HG02763 (cell line): ENCODE results near the gene MAU2.

Experiments used
- ATAC-seq: cut with Tn5 transposase; IDR thresholded peaks from one replicate; pipeline ENCODE4 v1.9.1; 2021; ENCODE audit warnings: mild to moderate bottlenecking, moderate library complexity; ENCODE audit not compliant: unreplicated experiment

The MAU2 gene

DNA sequence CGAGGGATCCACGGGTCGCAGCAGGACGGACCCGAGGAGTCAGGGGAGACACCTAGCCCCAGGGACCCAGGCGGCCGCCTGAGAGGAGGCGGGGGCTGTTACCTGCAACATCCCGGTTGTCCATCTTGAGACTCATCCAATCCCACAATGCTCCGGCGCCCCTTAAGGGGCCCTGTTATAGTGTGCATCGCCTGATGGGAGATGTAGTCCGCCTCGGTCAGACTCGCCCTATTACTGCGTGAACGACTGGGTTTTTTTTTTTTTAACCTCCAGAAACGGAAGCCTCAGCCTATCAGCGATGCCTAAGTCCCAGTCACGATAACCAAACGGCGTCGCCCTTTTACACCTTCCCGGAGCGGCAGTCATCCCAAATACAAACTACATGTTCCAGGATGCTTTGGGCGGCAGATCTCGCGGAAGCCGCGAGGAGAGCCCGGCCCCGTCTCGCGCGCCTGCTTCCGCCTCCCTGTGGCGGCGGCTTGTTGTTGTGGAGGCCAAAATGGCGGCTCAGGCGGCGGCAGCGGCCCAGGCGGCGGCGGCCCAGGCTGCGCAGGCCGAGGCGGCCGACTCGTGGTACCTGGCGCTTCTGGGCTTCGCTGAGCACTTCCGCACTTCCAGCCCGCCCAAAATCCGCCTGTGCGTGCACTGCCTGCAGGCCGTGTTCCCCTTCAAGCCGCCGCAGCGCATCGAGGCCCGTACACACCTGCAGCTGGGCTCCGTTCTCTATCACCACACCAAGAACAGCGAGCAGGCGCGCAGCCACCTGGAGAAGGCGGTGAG lies at the start of gene MAU2, which contains the start of gene SUGP1:
Gene MAU2 (plus strand): TSS at position 469 of the 780 bp plus-strand sequence. CDS start 31 bp downstream, at position 500.
Gene SUGP1 (minus strand): TSS at position 149 of the 780 bp plus-strand sequence. CDS start 13 bp downstream, at position 136.
- ATAC-seq = peak; percentile 88

GRCh38 chr19:19271828-19272599 lies 48.6 kb upstream of the MAU2 start:
- ATAC-seq = no peak

- no peak for ATAC-seq
These were observed 46.5 kb upstream of the MAU2 start for GRCh38 chr19:19274146-19274545.

DNA sequence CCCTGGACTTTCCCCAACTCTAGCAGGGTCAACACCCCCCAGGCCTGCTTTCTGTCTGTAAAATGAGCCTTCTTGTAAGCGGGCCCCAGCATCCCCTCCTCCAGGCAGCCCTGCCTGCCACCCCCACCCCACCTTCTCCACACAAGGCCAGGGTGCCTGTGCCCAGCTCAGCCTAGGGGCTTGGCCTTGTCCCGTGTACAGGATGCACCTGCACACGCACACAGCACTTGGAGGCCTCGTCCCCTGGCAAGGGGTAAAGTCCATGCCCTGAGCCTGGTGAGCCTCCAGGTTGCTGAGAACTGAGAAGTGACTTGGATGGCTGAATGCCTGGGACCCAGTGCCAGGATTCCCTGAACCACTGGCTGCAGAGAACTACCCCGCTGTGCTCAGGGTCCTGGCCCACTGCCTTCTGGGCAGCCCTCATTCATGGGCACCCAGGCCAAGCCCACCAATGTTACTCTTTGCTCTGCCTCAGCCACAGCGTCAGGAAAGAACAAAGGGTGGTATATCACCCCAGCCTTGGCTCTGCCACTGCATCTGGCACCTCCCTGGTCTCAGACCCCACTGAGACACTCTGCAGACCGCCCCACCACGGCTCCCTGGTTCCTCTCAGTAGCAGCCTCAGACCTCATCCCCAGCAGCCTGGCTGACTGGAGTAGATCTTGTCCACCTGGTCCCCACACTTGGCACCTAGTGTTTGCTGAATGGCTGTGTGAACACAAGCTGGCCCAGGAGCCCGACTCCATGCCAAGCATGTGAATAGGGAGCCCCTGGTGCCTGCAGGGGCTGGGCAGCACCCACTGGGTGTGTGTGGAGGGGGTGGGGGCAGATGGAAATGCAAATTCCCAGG lies 45.7 kb upstream of the MAU2 start:
- ATAC-seq = no peak

GRCh38 chr19:19276386-19276785 lies 44.2 kb upstream of the MAU2 start:
- ATAC-seq = no peak

GRCh38 chr19:19276851-19277250 lies 43.8 kb upstream of the MAU2 start:
- no peak for ATAC-seq

- no peak for ATAC-seq
These were observed 42.3 kb upstream of the MAU2 start for GRCh38 chr19:19278315-19278714.

DNA sequence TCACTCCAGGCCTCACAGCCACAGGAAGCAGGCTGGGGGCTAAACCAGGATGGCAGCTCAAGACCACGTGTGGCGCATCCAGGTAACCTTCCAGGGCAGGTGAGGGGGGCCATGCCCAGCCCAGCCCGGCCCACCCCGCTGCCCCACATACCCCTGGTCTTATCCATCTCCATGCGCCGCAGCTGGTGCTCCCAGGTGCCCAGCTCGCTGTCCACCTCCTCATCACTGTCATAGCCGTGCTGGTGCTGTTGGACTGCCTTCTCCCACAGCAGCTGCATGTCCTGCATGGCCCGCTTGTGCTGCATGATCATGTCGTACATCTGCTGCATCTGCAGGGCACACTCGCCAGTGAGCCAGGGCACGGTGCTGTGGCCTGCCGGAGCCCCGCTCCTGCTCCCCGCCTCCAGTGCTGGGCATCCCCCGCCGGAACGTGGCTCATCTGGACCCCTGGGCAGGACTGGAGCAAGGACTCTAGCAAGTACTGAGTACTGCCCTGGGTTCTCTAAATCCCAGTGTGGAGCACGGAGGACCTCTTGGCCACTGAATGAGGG lies 41.5 kb upstream of the MAU2 start:
- no peak for ATAC-seq

GRCh38 chr19:19279853-19280252 lies 40.8 kb upstream of the MAU2 start:
- ATAC-seq = no peak

DNA sequence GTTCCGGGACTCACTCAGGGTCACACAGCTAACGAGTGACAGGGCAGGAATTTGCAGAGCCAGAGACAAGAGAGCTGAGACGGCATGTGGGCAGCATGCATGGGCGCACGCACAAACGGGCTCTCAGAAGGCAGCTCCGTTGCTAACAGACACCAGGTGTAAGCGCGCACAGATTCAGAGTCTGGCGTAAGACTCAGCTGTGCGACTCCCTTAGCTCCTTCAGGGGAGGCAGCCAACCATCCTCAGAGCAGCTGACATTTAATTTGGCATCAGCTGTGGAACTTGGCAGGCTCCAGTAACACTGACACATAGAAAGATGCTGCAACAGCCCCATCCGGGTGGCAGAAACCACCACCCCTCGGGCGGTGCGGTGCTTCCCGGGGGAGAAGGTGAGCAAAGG lies 40.1 kb upstream of the MAU2 start:
- no peak for ATAC-seq

DNA sequence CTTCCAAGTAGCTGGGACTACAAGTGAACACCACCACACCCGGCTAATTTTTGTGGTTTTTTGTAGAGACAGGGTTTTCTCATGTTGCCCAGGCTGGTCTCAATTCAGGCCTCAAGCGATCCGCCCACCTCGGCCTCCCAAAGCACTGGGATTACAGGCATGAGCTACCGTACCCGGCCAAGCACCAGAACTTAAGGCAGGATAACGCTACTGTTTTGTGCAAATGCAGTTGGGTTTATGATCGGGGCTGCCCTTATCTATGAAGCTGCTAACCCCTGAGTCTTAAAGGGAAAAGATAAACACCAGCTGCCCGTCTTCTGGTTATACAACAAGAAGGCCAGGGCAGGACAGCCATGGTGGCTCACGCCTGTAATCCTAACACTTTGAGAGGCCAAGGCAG lies 34.9 kb upstream of the MAU2 start:
- ATAC-seq = no peak

GRCh38 chr19:19292607-19293006 lies 28.0 kb upstream of the MAU2 start:
- ATAC-seq = no peak

- ATAC-seq = no peak
These were observed 25.7 kb upstream of the MAU2 start for GRCh38 chr19:19294914-19295313.

DNA sequence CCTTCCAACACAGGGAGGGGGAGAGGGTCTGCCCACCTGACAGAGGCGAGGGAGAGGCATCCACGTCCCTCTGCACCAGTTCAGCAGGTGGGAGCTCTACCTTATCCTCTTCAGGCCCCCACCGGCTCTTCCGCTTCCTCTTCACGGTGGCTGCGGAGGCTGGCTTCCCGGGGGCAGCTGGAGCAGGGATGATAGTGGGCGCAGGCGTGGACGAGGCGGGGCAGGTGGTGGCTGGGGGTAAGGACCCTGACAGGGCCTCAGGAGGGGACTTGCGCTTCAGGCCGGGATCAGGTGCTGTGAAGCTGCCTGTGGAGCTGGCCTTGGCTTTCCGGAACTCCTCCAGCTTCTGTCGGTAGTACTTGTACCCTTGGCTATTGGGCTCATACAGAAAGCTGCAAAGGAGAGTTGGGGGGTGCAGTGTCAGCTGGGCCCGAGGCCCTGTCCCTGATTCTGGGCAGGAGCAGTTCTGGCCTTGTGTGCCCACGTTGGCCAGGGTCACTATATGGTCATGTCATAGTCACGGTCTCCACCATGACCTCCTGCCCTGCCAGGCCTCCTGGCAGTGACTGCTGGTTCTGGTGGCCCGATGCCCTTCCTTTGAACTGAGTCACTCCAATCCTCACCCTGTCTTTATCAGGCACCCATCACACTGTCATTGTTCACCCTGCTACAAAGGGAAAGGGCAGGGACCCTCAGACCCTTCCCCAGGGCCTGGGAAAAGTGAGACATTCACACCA lies 23.5 kb upstream of the MAU2 start:
- no peak for ATAC-seq

DNA sequence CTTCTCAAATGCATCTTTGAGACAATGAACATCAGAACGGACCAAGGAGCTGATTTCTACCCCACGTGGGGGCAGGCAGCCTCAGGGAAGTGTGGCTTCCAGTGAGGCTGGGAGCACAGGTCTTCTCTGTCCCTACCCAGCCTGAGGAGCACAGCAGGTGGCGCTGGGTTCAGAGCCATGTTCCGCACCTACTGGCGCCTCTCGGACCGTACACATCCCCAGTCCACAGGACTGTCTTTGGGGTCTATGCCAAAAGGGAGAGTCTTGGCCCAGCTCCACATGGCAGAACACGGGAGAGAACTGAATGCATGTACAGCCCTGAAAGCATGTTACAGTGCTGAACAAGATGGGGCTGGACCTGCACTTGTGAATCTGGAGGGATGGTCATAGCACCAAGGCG lies 22.9 kb upstream of the MAU2 start:
- no peak for ATAC-seq

DNA sequence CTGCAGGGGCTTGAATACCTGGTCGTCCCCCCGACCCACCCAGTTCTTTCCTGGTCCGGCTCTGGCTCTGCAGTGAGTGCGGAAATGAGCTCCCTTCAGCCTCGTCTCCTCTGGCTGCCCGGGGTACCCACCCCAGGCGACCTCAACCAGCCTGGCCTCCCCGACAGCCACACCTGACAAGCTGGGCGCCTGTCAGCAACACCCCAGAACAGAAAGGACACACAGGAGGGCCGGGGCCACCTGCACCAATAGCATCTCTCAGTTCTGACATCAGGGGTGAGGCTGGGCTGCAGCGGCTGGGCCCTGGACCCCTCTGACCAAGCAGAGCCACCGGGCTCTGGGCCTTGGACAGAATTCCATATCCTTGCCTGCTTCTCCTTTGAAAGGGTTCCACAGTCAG lies 20.0 kb upstream of the MAU2 start:
- ATAC-seq = no peak

- no peak for ATAC-seq
These were observed 17.2 kb upstream of the MAU2 start for GRCh38 chr19:19303411-19303810.

DNA sequence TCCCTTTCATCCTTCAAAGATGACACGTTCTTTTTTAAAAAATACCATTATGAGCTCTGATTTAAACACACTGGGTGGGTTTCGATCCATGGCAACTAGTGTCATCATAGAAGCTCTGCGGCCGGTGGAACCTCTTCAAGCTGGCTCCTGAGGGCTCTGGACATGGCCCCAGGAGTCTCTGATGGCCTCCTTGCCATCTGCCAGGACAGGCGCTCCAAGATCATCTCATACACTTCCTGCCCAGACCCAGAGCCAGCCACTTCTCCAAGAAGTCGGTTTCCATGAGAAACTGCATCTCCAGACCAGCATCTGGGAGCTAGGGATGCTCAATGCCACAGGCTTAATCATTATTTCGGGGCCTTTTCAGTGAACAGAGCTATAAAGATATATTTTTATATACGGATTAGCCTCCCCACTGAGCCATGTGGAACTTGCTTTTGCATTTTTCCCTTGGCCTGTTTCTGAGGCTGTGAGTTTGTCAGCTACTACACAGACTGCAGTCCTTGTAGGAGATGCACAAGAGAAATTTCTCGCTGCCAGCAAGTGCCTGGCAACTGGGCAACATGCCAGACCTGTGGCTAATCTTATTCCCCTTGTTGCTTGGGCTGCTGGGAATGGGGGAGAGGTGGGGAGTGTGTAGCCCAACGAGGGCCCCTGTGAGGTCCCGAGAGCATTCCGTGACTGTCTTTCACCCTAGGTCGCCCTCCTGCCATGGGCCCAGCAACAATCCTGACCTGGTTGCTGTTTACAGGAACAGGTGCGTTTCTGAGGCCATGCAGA lies 16.3 kb upstream of the MAU2 start:
- ATAC-seq = no peak

DNA sequence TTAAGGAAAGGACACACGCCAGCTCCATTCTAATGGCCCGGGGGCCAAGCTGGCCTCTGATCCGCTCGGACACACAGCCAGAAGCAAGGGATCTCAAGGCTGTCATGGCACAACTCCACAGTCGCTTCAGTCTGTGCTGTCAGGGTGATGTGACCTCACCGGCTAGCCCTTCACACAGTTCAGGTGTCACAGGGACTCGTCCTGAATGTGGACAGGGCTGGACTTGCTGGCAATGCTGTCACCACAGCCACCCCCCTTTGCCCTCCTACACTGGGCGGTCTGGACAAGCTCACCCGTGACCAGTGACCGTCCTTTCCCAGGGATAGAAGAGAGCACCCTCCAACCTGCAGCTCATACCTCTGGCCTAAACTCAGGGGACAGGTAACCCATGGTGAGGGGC lies 15.6 kb upstream of the MAU2 start:
- no peak for ATAC-seq
